Gastroesophageal sphincter (tissue), 3 donors: ENCODE measurements around the gene ZSCAN20.

Experiments
- POLR2A ChIP-seq, 2 donors: fragments of 450-650 bp; IDR thresholded peaks; one replicate each; pipeline ENCODE4 v1.6.1; 2017; ENCODE audit warnings: antibody characterized with exemption in 2 of 2, mild to moderate bottlenecking in 2 of 2, moderate library complexity in 1 of 2
- POLR2AphosphoS5 ChIP-seq: sonication (generic); formaldehyde crosslinking; IDR thresholded peaks from one replicate; pipeline ENCODE4 v1.6.1; 2017; ENCODE audit warnings: antibody characterized with exemption
- TF ChIP-seq, protein P1 (sequence below), 4 experiments: fragments of 200-600 bp in 2 of 4; fragments of 450-650 bp in 2 of 4; sonication (generic) in 1 of 4; IDR thresholded peaks; one replicate each; pipeline ENCODE4 v1.5.1; 2017 to 2019; ENCODE audit warnings: antibody characterized with exemption in 4 of 4, mild to moderate bottlenecking in 2 of 4, moderate library complexity in 2 of 4

DNA sequence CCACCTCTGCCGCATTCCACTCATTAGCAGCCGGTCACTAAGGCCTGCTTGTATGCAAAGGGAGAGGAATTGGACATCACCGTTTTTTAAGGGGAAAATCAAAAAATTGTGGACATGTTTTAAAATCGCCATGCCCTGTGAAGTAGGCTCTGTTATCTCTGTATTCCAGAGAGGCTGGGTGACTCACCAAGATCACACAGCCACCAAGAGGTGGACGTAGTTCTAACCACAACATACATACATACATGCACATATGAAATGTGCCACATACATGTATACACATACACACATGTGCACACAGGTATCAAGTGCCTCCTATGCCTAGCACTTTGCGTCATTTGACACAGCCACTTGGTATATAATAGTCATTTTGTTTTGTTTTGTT, 16.0 kb upstream of the ZSCAN20 start:
- TF ChIP-seq POLR2A (IDR thresholded peaks at IDR 0.05) (no peak), POLR2AphosphoS5 (no peak)
- TF ChIP-seq, protein P1, sequence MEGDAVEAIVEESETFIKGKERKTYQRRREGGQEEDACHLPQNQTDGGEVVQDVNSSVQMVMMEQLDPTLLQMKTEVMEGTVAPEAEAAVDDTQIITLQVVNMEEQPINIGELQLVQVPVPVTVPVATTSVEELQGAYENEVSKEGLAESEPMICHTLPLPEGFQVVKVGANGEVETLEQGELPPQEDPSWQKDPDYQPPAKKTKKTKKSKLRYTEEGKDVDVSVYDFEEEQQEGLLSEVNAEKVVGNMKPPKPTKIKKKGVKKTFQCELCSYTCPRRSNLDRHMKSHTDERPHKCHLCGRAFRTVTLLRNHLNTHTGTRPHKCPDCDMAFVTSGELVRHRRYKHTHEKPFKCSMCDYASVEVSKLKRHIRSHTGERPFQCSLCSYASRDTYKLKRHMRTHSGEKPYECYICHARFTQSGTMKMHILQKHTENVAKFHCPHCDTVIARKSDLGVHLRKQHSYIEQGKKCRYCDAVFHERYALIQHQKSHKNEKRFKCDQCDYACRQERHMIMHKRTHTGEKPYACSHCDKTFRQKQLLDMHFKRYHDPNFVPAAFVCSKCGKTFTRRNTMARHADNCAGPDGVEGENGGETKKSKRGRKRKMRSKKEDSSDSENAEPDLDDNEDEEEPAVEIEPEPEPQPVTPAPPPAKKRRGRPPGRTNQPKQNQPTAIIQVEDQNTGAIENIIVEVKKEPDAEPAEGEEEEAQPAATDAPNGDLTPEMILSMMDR (IDR thresholded peaks at IDR 0.05), result no peak
